ENCODE data around the gene WDR18.

DNA sequence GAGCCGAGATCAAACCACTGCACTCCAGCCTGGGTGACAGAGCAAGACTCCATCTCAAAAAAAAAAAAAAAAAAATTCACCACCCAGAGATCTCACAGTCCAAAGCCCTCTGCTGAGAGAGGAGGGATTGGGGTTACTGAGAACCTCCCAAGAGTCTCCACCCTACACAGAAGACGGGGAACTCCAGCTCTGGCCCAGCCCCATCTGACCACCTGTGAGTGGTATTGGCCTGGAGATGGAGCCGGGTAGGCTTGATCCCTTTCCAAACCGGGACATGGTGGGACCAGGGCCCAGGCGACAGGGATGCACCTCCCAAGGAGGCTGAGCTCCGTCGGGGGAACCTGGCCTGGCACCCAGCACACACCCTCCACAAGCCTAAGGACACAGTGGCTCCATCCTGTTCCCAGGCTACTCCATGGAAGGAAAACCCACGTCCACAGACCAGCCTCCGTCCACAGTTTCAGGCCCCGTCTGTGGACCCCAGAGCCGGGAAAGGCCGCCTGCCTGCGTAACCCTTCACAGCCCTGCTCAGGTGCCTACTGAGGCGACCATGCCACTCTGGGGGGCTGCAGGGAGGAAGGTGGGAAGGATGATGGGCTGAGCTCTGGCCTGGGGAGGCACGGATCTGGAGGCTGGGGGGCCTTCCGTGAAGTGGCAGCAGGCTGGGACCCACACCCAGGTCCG, 34.9 kb downstream of the WDR18 start:
- no peak for TF ChIP-seq SP2 (IDR thresholded peaks at IDR 0.05; ENCODE audit: low read length)
- TF ChIP-seq POLR2A (IDR thresholded peaks at IDR 0.05; ENCODE audit: control extremely low read depth in 1 of 2, low read depth in 2 of 2, low read length in 2 of 2) = no peak
- TF ChIP-seq, protein P1, sequence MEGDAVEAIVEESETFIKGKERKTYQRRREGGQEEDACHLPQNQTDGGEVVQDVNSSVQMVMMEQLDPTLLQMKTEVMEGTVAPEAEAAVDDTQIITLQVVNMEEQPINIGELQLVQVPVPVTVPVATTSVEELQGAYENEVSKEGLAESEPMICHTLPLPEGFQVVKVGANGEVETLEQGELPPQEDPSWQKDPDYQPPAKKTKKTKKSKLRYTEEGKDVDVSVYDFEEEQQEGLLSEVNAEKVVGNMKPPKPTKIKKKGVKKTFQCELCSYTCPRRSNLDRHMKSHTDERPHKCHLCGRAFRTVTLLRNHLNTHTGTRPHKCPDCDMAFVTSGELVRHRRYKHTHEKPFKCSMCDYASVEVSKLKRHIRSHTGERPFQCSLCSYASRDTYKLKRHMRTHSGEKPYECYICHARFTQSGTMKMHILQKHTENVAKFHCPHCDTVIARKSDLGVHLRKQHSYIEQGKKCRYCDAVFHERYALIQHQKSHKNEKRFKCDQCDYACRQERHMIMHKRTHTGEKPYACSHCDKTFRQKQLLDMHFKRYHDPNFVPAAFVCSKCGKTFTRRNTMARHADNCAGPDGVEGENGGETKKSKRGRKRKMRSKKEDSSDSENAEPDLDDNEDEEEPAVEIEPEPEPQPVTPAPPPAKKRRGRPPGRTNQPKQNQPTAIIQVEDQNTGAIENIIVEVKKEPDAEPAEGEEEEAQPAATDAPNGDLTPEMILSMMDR (IDR thresholded peaks at IDR 0.05; ENCODE audit: control extremely low read depth in 1 of 3, insufficient read depth in 1 of 3, low read depth in 1 of 3, low read length in 3 of 3) = no peak
- no peak for TF ChIP-seq CREB1 (IDR thresholded peaks at IDR 0.05)
- no peak for TF ChIP-seq JUND (IDR thresholded peaks at IDR 0.05; ENCODE audit: low read length)
- no peak for TF ChIP-seq GABPA (IDR thresholded peaks at IDR 0.05; ENCODE audit: borderline replicate concordance, insufficient read depth, low read length)

All from H1 (cell line).